ENCODE measurements around the gene C10orf143. TPM values are rescaled to one million over a fixed set of nuclear protein-coding genes. Genes with fewer than 3 reads are reported as not detected.

Gene C10orf143
- total RNA-seq, 4 donors from 2014 or later: 0.44 to 4.0 (median 0.70) TPM

- Histone ChIP-seq H3K36me3 (no peaks in the 10 kb centered on the region), H3K27ac (no peak overlapping the region), H3K4me3 (no peak overlapping the region), H3K4me1 (peaks cover 0 to 4% (median 0%) of the 10 kb centered on the region in 3 donors), H3K27me3 (peaks cover 0 to 12% (median 0%) of the 10 kb centered on the region in 4 donors), H3K9me3 (no peaks in the 10 kb centered on the region)
- 80 to 89% methylated on average over 6 of the region's 6 CpGs for WGBS, 2 donors
- TF ChIP-seq POLR2A (IDR thresholded peaks at IDR 0.05): no peak
- no peak for TF ChIP-seq CTCF (IDR thresholded peaks at IDR 0.05)
- no peak for DNase-seq
- intact Hi-C loops (cut with DNase I): no loop called here
Observed at GRCh38 chr10:130022086-130022485, 88.5 kb downstream of the C10orf143 start.

GRCh38 chr10:130021383-130021950 is 89.2 kb downstream of the C10orf143 start:
- H3K36me3 ChIP-seq: no peaks in the 10 kb centered on the region
- TF ChIP-seq POLR2A (IDR thresholded peaks at IDR 0.05) (no peak), CTCF (IDR thresholded peaks at IDR 0.05) (no peak)
- WGBS, 2 donors: 42 to 68% methylated on average over 5 to 10 of the region's 12 CpGs
- peaks cover 0 to 4% (median 0%) of the 10 kb centered on the region in 3 donors for H3K4me1 ChIP-seq
- no peak overlapping the region for H3K27ac ChIP-seq
- intact Hi-C loops (cut with DNase I): no loop called here
- no peaks in the 10 kb centered on the region for H3K9me3 ChIP-seq
- no peak for DNase-seq
- peaks cover 0 to 13% (median 0%) of the 10 kb centered on the region in 4 donors for H3K27me3 ChIP-seq
- no peak overlapping the region for H3K4me3 ChIP-seq

GRCh38 chr10:130020651-130021382 is 89.8 kb downstream of the C10orf143 start:
- H3K9me3 ChIP-seq: no peaks in the 10 kb centered on the region
- no peak for DNase-seq
- 17 to 25% methylated on average over 1 to 2 of the region's 19 CpGs for WGBS, 2 donors
- peaks cover 0 to 4% (median 0%) of the 10 kb centered on the region in 3 donors for H3K4me1 ChIP-seq
- H3K36me3 ChIP-seq: no peaks in the 10 kb centered on the region
- H3K27me3 ChIP-seq: peaks cover 0 to 17% (median 0%) of the 10 kb centered on the region in 4 donors
- intact Hi-C loops (cut with DNase I): no loop called here
- H3K27ac ChIP-seq: no peak overlapping the region
- H3K4me3 ChIP-seq: no peak overlapping the region
- TF ChIP-seq CTCF (IDR thresholded peaks at IDR 0.05): no peak
- no peak for TF ChIP-seq POLR2A (IDR thresholded peaks at IDR 0.05)

- 74 to 100% methylated on average over 2 of the region's 7 CpGs for WGBS, 2 donors
- intact Hi-C loops (cut with DNase I): no loop called here
- TF ChIP-seq POLR2A (IDR thresholded peaks at IDR 0.05) (no peak), CTCF (IDR thresholded peaks at IDR 0.05) (no peak)
- no peak for DNase-seq
- Histone ChIP-seq H3K36me3 (no peaks in the 10 kb centered on the region), H3K4me1 (peaks cover 0 to 4% (median 0%) of the 10 kb centered on the region in 3 donors), H3K27me3 (peaks cover 0 to 28% (median 0%) of the 10 kb centered on the region in 4 donors), H3K27ac (no peak overlapping the region), H3K9me3 (no peaks in the 10 kb centered on the region), H3K4me3 (no peak overlapping the region)
Observed at GRCh38 chr10:130018730-130019185, 91.9 kb downstream of the C10orf143 start.

GRCh38 chr10:130018265-130018664 is 92.4 kb downstream of the C10orf143 start:
- no peak for DNase-seq
- TF ChIP-seq CTCF (IDR thresholded peaks at IDR 0.05) (no peak), POLR2A (IDR thresholded peaks at IDR 0.05) (no peak)
- no peaks in the 10 kb centered on the region for H3K36me3 ChIP-seq
- no peak overlapping the region for H3K4me3 ChIP-seq
- peaks cover 0 to 4% (median 0%) of the 10 kb centered on the region in 3 donors for H3K4me1 ChIP-seq
- H3K9me3 ChIP-seq: no peaks in the 10 kb centered on the region
- no peak overlapping the region for H3K27ac ChIP-seq
- intact Hi-C loops (cut with DNase I): no loop called here
- WGBS, 2 donors: 10 to 42% methylated on average over 1 to 2 of the region's 5 CpGs
- peaks cover 0 to 28% (median 0%) of the 10 kb centered on the region in 4 donors for H3K27me3 ChIP-seq

Data from esophagus squamous epithelium (tissue), 5 donors.